Activated CD4-positive, alpha-beta memory T cell treated with anti-CD3 and anti-CD28 coated beads, Interleukin-2, amount 10 ng/mL, durations not matched to agents 7 days and 5 days (primary cell): ENCODE results near the gene SH3RF3. TPM values are rescaled to one million over a fixed set of nuclear protein-coding genes. Genes with fewer than 3 reads are reported as not detected.

Experiments
- CTCF ChIA-PET: fragments of 350-600 bp; sonication (Branson Sonifier 250); formaldehyde crosslinking; loops from one replicate; lab custom pipeline; 2021; ENCODE audit warnings: antibody characterized with exemption, inconsistent platforms; lab: Charles Lee
- POLR2A ChIA-PET: fragments of 350-600 bp; sonication (Branson Sonifier 250); formaldehyde crosslinking; loops from one replicate; lab custom pipeline; 2021; ENCODE audit warnings: antibody characterized with exemption; lab: Charles Lee
- DNase-seq: peaks from one replicate; pipeline ENCODE4 v3.0.0-alpha.2; 2020
- H3K27ac Mint-ChIP-seq: one replicate; pipeline ENCODE4 v1.8.0; 2021; ENCODE audit warnings: mild to moderate bottlenecking, mixed read lengths
- H3K27me3 Mint-ChIP-seq: one replicate; pipeline ENCODE4 v1.8.0; 2021; ENCODE audit warnings: mixed read lengths
- H3K36me3 Mint-ChIP-seq: one replicate; pipeline ENCODE4 v1.8.0; 2021; ENCODE audit warnings: low read depth, mixed read lengths
- H3K4me1 Mint-ChIP-seq: one replicate; pipeline ENCODE4 v1.8.0; 2021; ENCODE audit warnings: mixed read lengths
- H3K4me3 Mint-ChIP-seq: one replicate; pipeline ENCODE4 v1.8.0; 2021; ENCODE audit warnings: mild to moderate bottlenecking, mixed read lengths
- H3K9me3 Mint-ChIP-seq: one replicate; pipeline ENCODE4 v1.8.0; 2021; ENCODE audit warnings: mixed read lengths
- total RNA-seq, 2 experiments: library from RNA; stranded (reverse); gene quantifications; one replicate each; pipeline ENCODE4 v1.2.3, GENCODE V29; 2021

Gene SH3RF3
- total RNA-seq, 2 experiments from 2014 or later, result 0.23 to 0.45 TPM

DNA sequence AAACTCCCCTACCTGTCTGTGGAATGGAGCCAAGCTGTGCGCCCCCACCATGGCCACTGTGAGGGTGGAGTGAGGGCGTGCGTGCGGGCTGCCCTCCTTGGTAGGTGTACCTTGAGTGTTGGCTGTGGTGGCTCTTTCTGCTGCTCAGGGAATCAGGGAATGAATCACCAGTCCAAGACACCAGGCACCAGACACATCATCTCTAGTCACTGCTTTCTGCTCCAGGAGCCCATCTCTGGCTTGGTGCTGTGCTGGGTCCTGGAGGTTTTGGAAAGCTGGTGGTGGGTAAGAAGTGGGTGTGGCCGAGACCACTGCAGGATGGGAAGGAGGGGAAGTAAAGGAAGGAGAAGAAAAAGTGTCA is 274.8 kb downstream of the SH3RF3 start:
- CTCF ChIA-PET, result no interaction called here

DNA sequence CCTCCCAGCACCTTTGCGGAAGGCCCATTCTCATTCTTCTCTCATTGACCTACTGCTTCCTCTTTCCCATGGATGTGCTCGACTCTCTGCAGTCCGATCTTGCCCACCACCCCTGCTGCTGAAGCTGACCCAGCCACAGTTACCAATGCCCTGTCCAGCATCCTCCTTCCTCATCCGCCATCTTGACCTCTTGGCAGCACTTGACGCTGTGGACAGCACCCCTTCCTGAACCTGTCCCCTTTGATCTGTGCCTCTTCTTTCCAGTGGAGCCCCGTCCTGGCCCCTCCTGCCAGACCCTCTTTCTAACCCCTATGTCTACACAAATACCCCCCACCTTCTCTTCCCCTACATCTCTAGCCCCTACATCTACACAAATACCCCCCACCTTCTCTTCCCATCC is 275.7 kb downstream of the SH3RF3 start:
- Mint-ChIP-seq H3K9me3 (no peaks in the 10 kb centered on the region), H3K36me3 (no peaks in the 10 kb centered on the region), H3K4me1 (no peaks in the 10 kb centered on the region), H3K4me3 (no peak overlapping the region), H3K27ac (no peak overlapping the region), H3K27me3 (no peaks in the 10 kb centered on the region)
- no peak for DNase-seq
- ChIA-PET POLR2A (no interaction called here), CTCF (no interaction called here)

More for the DNA sequence above, 274.8 kb downstream of the SH3RF3 start:
- Mint-ChIP-seq H3K36me3 (no peaks in the 10 kb centered on the region), H3K4me1 (no peaks in the 10 kb centered on the region), H3K27me3 (peaks cover 2% of the 10 kb centered on the region), H3K4me3 (no peak overlapping the region), H3K9me3 (no peaks in the 10 kb centered on the region), H3K27ac (no peak overlapping the region)
- POLR2A ChIA-PET, result no interaction called here
- no peak for DNase-seq

DNA sequence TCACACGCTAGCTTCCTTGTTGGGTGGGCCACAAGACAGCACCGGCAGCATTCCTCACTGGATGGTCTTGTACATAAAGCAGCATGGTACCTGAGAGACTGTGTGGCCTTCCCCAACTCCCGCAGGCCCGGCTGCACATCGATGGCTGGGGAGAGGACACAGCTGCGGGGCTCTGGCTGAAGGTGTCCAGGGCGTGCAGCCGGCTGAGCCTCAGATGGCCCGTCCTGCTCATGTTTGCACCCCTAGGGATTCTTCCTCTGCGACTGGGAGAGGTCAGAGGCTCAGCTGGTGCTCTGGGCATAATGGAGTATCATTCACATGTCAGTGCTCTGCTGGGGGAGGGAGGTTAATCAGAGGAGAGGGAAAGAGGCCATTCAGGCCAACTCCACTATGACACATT is 276.9 kb downstream of the SH3RF3 start:
- Mint-ChIP-seq H3K36me3 (no peaks in the 10 kb centered on the region), H3K9me3 (no peaks in the 10 kb centered on the region), H3K4me3 (no peak overlapping the region), H3K4me1 (no peaks in the 10 kb centered on the region), H3K27ac (no peak overlapping the region), H3K27me3 (no peaks in the 10 kb centered on the region)
- POLR2A ChIA-PET, result no interaction called here
- no peak for DNase-seq
- CTCF ChIA-PET, result no interaction called here

DNA sequence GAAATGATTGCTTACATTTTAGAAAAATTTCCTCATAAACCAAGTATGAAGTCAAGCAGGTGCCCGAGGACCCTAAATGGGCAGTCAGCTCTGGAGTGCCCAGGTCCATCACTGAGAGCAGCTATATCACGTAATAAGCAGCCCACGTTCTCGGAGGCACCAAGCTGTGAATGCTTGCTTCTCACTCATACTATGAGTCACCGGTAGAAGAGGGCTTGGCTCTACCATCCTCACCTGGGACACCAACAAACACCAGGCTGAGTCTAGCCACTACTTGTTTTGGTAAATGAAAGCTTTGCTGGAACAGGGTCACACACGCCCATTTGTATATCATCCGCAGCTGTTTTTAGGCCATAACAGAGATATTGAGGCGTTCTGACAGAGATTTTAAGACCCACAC is 277.3 kb downstream of the SH3RF3 start:
- no peaks in the 10 kb centered on the region for H3K4me1 Mint-ChIP-seq
- CTCF ChIA-PET, result no interaction called here
- H3K27ac Mint-ChIP-seq, result no peak overlapping the region
- no peaks in the 10 kb centered on the region for H3K36me3 Mint-ChIP-seq
- H3K4me3 Mint-ChIP-seq, result no peak overlapping the region
- H3K27me3 Mint-ChIP-seq, result no peaks in the 10 kb centered on the region
- DNase-seq, result no peak
- no peaks in the 10 kb centered on the region for H3K9me3 Mint-ChIP-seq
- POLR2A ChIA-PET, result no interaction called here

DNA sequence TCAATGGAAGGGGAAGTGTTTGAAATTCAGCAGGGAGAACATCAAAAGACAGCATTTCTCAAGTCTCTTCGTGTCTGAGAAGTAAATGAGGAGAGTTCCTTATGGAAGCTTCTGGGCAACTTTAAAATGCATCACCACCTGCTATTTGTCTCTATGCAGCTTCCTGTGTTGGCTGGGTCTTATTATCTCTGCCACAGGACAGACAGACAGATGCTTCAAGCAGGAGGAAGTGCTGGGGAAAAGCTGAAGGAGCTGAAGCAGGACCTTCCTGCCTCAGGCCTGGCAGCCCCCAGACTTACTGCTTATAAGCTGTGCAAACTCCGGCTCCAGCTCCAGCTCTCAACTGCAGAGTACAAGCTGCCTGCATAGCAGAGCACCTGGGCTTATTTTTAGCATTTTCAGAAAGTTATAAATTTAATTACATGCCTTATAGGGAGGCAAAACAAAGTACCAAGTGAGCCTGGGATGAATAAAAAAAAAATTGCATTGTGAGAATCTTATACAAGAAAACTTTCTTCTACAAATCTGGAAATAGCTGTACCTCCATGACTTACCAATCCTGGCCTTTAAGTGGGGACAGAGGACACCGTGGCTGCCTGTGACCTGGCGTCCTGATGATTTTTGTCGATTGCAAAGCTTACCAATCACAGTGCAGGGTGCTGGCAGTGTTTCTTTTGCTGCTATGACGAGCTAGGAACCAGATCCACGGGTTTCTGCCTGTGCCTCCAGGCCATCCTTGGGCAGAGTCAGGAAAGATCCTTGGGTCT is 278.5 kb downstream of the SH3RF3 start:
- H3K4me1 Mint-ChIP-seq, result no peaks in the 10 kb centered on the region
- ChIA-PET CTCF (no interaction called here), POLR2A (no interaction called here)
- DNase-seq, result no peak
- H3K36me3 Mint-ChIP-seq, result no peaks in the 10 kb centered on the region
- no peak overlapping the region for H3K27ac Mint-ChIP-seq
- no peak overlapping the region for H3K4me3 Mint-ChIP-seq
- H3K27me3 Mint-ChIP-seq, result no peaks in the 10 kb centered on the region
- H3K9me3 Mint-ChIP-seq, result no peaks in the 10 kb centered on the region

DNA sequence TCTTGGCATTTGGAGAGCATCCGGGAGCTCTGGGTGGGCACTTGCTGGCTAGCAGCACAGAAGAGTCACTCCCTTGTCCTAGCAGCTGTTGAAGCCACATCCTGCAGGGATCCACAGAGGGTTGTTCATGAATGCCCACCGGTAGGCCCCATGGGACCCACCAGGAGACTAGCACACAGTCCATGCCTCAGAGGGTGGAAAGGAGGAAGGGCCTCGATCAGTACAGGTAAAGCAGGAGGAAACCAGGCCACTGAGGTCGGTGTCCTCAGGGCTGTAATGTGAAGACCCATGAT is 279.0 kb downstream of the SH3RF3 start:
- ChIA-PET CTCF (no interaction called here), POLR2A (no interaction called here)

DNA sequence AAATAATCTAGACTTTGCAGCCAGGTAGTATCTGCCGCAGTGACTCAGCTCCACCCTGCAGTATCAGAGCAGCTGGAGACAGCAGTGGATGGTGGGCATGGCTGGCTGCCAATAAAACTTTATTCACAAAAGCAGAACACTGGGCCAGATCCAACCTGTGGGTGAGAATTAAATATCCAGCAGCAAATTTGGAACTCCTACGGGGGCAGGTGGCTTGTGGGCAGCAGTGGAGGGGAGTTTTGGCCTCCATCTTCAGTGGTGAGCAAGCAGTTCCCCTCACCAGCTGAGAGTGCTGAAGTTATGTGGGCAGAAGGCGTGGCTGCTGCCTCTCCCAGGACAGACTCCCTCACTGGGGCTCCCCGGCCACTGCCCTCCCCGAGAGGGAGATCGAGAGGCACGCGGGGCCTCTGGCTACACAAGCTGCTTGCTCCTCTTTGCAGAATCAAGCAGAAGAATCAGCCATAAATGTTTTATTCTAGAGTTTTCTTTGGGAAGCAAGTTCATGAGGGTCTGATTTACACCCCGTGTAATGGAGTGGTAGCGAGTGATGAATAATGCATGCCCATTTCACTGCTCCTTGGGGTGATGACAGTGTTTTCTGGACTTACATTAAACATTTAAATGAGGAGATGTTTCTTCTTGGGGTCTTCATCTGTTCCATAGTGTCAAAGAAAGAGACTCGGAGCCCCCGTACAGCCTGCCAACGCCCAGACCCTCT is 280.5 kb downstream of the SH3RF3 start:
- no peaks in the 10 kb centered on the region for H3K9me3 Mint-ChIP-seq
- ChIA-PET POLR2A (no interaction called here), CTCF (no interaction called here)
- H3K27me3 Mint-ChIP-seq, result no peaks in the 10 kb centered on the region
- no peak for DNase-seq
- H3K4me1 Mint-ChIP-seq, result no peaks in the 10 kb centered on the region
- H3K27ac Mint-ChIP-seq, result no peak overlapping the region
- H3K4me3 Mint-ChIP-seq, result no peak overlapping the region
- H3K36me3 Mint-ChIP-seq, result no peaks in the 10 kb centered on the region

More for the DNA sequence above, 279.0 kb downstream of the SH3RF3 start:
- H3K36me3 Mint-ChIP-seq, result no peaks in the 10 kb centered on the region
- H3K9me3 Mint-ChIP-seq, result no peaks in the 10 kb centered on the region
- H3K27ac Mint-ChIP-seq, result no peak overlapping the region
- H3K4me3 Mint-ChIP-seq, result no peak overlapping the region
- no peak for DNase-seq
- H3K27me3 Mint-ChIP-seq, result no peaks in the 10 kb centered on the region
- H3K4me1 Mint-ChIP-seq, result no peaks in the 10 kb centered on the region

DNA sequence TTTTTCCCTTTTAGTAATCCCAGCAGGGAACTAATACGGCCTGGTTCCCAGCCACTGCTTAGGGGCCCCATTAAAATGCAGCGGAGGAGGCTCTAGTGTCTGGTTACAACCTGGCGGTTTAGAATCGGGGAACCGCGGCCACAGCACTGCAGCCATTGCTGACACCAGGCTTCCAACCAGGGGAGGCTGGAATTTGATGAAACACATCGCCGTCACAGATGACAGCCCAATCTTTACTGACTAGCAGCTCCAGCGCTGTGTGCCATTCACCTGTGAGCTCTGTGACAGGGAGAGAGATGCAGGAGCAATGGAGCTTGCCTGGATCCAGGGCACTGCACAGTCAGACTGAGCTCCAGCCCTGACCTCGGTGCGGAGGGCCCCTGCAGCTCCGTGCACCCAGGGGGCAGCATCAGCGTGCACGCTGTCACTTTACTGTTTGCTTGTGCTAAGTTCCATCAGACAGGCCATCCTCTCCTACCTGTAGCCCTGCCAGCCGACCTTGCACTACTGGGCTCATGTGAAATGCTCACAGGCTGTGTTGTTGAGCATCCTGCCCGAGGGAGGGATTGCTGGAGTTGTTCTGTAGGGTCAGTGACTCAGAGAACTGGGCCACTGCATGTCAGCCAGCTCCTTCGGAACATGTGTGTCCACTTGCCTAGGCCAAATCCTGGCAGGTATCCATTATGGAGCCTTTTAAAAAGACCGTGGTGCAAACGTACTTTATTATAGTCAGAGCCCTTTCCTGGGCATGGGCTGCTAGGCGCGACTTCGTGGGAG is 281.2 kb downstream of the SH3RF3 start:
- POLR2A ChIA-PET, result no interaction called here

DNA sequence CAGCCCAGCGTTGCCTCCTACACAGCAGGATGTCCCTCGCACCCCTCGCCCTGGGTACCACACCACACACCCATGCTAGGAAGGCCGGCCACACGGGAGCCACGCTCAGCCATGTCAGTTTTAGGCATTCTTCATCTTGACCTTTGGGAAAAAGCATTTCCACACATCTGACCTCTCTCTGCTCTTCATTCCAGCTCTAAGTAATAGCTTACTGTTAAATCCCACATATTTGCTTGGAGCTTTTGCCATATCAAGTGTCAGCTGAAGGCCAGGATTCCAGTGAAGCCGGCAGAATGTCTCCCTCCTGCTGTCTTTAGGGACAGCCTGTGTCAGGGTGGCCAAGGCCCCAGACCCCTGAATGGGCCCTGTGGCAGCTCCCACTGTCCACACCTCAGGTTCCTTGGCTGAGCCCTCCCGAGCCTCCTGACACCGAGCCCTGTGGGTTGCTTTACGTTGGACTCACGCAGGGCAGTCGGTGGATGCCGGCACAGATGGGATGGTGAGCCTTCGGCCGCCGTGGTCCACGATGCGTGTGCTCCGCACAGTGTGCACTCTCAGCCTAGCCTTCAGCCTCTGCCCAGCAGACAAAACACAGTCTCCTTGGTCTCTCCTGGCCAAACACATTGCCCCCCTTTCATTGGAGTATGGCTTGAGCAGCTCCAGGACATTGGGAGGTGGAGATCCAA is 282.8 kb downstream of the SH3RF3 start:
- no peaks in the 10 kb centered on the region for H3K4me1 Mint-ChIP-seq
- H3K36me3 Mint-ChIP-seq, result no peaks in the 10 kb centered on the region
- no peak overlapping the region for H3K27ac Mint-ChIP-seq
- POLR2A ChIA-PET, result no interaction called here
- H3K9me3 Mint-ChIP-seq, result no peaks in the 10 kb centered on the region
- DNase-seq, result no peak
- no peak overlapping the region for H3K4me3 Mint-ChIP-seq
- CTCF ChIA-PET, result no interaction called here
- H3K27me3 Mint-ChIP-seq, result no peaks in the 10 kb centered on the region

More for the DNA sequence above, 281.2 kb downstream of the SH3RF3 start:
- Mint-ChIP-seq H3K36me3 (no peaks in the 10 kb centered on the region), H3K4me3 (no peak overlapping the region), H3K27ac (no peak overlapping the region), H3K27me3 (no peaks in the 10 kb centered on the region), H3K4me1 (no peaks in the 10 kb centered on the region), H3K9me3 (no peaks in the 10 kb centered on the region)
- no peak for DNase-seq
- CTCF ChIA-PET, result no interaction called here

DNA sequence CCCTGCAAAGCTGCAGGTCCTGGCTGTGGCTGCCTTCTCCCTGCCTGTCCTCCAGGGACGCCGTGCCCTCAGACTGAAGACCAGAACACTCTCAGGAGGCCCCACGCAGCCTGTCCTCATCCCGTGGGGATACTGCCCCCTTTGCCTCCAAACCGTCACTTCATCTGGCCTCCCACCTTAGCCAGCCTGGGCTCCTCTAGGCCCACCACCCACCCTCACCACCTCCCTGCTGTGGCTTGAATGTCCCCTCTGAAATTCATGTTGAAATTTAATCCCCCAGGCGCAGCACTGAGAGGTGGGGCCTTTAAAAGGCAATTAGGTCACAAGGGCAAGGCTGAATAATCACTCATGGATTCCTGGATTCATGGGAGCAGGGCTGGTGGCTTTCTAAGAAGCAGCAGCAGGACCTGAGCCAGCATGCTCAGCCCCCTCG is 286.6 kb downstream of the SH3RF3 start:
- CTCF ChIA-PET, result no interaction called here
- Mint-ChIP-seq H3K4me3 (no peak overlapping the region), H3K4me1 (no peaks in the 10 kb centered on the region), H3K27ac (no peak overlapping the region), H3K27me3 (no peaks in the 10 kb centered on the region), H3K36me3 (no peaks in the 10 kb centered on the region), H3K9me3 (no peaks in the 10 kb centered on the region)
- POLR2A ChIA-PET, result no interaction called here
- DNase-seq, result no peak

DNA sequence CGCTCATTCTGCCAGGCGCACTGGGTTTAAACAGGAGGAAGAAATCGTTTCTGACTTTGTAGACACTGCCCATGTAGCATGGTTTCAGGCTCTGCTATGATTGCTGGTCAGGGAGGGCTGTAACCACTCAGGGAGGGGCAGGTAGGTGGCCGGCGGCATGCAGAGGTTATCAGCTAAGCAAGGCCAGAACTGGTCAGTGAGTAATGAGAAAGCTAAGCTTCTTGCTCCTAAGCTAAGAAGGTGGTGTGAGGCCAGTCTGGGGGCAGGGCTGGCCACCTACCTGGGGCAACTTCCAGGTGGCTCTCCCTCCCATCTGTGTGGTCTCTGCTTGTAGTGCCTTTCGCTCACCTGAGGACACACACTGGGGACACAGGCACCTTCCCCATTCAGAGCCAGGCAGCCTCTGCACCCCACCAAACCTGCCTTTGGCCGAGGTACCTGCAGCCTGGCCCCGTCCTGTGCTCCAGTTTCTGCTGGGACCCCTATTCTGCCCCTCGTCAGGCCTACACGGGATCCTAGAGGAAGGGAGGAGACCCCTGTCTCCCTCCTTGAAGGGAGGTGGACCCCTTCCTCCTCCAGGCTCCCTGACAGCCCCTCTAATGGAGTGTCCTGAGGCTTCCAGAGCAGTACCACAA is 288.8 kb downstream of the SH3RF3 start:
- H3K27me3 Mint-ChIP-seq, result no peaks in the 10 kb centered on the region
- no peaks in the 10 kb centered on the region for H3K36me3 Mint-ChIP-seq
- no peak overlapping the region for H3K4me3 Mint-ChIP-seq
- DNase-seq, result no peak
- no peaks in the 10 kb centered on the region for H3K4me1 Mint-ChIP-seq
- ChIA-PET CTCF (no interaction called here), POLR2A (no interaction called here)
- no peak overlapping the region for H3K27ac Mint-ChIP-seq
- H3K9me3 Mint-ChIP-seq, result no peaks in the 10 kb centered on the region

DNA sequence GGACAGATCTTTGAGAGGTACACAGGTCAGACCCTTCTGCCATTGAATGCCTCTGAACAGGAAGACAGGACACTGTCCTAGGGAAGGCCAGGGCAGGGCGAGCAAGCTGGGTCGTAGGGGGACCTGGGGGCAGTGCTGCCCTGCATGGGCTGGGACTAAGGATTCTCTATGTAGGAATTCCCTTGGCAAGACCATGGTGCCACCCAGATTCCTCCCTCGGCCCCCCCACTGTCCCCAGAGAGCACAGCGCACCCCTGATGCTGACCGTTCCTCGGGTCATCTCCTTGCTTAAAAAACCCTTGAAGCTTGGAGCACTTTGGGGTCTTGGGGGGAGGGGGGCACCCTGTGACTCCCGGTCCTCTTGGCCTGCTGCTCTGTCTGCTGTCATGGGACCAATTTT is 289.7 kb downstream of the SH3RF3 start:
- H3K4me3 Mint-ChIP-seq, result no peak overlapping the region
- no peaks in the 10 kb centered on the region for H3K36me3 Mint-ChIP-seq
- POLR2A ChIA-PET, result no interaction called here
- H3K27me3 Mint-ChIP-seq, result no peaks in the 10 kb centered on the region
- no peak for DNase-seq
- no peak overlapping the region for H3K27ac Mint-ChIP-seq
- no peaks in the 10 kb centered on the region for H3K9me3 Mint-ChIP-seq
- no peaks in the 10 kb centered on the region for H3K4me1 Mint-ChIP-seq
- CTCF ChIA-PET, result no interaction called here
